Measurements from ENCODE around the gene CDH4. TPM values are rescaled to one million over a fixed set of nuclear protein-coding genes. Genes with fewer than 3 reads are reported as not detected.

The CDH4 gene
- total RNA-seq, 1 donor from 2014 or later = 2.9 TPM

DNA sequence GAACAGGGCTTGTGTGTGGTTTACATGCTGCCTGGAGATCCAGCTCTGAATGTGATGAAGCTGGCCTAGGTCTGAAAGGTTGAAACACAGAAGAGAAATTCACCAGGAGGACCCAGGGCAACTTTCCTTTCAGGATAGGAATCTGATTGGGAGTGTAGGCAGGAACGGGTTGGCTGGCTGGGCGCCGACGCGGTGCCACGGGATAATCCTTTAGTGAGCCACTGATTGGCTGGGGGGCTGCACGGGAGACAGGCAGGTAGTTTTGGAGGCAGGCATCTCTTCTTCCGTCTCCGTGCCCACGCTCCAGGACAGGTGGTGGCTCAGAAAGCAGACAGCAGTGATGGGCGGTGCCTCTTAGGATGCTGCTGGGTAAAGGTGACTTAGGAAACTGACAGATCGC lies 294.6 kb downstream of the CDH4 start:
- peaks cover 2% of the 10 kb centered on the region for H3K4me1 Mint-ChIP-seq
- no peaks in the 10 kb centered on the region for H3K9me3 ChIP-seq (ENCODE audit: low read depth)
- H3K4me3 Mint-ChIP-seq = no peak overlapping the region
- H4K20me1 ChIP-seq (ENCODE audit: low read depth) = no peaks in the 10 kb centered on the region
- H3F3A ChIP-seq (ENCODE audit: low read depth) = no peaks in the 10 kb centered on the region
- no peaks in the 10 kb centered on the region for H3K79me2 ChIP-seq (ENCODE audit: low read depth)
- H3K9me3 Mint-ChIP-seq = peaks cover 9% of the 10 kb centered on the region
- no peak overlapping the region for H3K27ac Mint-ChIP-seq
- TF ChIP-seq, protein P1, sequence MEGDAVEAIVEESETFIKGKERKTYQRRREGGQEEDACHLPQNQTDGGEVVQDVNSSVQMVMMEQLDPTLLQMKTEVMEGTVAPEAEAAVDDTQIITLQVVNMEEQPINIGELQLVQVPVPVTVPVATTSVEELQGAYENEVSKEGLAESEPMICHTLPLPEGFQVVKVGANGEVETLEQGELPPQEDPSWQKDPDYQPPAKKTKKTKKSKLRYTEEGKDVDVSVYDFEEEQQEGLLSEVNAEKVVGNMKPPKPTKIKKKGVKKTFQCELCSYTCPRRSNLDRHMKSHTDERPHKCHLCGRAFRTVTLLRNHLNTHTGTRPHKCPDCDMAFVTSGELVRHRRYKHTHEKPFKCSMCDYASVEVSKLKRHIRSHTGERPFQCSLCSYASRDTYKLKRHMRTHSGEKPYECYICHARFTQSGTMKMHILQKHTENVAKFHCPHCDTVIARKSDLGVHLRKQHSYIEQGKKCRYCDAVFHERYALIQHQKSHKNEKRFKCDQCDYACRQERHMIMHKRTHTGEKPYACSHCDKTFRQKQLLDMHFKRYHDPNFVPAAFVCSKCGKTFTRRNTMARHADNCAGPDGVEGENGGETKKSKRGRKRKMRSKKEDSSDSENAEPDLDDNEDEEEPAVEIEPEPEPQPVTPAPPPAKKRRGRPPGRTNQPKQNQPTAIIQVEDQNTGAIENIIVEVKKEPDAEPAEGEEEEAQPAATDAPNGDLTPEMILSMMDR (IDR thresholded peaks at IDR 0.05) = no peak
- TF ChIP-seq EZH2phosphoT487 (IDR thresholded peaks at IDR 0.05) (no peak), EZH2 (IDR thresholded peaks at IDR 0.05) (no peak)
- H3K4me1 ChIP-seq = no peaks in the 10 kb centered on the region
- no peak overlapping the region for H3K4me3 ChIP-seq
- peaks cover 4% of the 10 kb centered on the region for H3K27me3 ChIP-seq
- no peak overlapping the region for H3K27ac ChIP-seq
- no peaks in the 10 kb centered on the region for H3K27me3 Mint-ChIP-seq (ENCODE audit: insufficient read depth, low read depth)
- no peaks in the 10 kb centered on the region for H3K36me3 ChIP-seq
- no peak overlapping the region for H3K9ac ChIP-seq
- H3K36me3 Mint-ChIP-seq = peaks cover 8% of the 10 kb centered on the region
- no peak for DNase-seq (ENCODE audit: low spot score)
- no peak overlapping the region for H3K4me2 ChIP-seq
- H2AFZ ChIP-seq (replicated peaks) = no peak overlapping the region

DNA sequence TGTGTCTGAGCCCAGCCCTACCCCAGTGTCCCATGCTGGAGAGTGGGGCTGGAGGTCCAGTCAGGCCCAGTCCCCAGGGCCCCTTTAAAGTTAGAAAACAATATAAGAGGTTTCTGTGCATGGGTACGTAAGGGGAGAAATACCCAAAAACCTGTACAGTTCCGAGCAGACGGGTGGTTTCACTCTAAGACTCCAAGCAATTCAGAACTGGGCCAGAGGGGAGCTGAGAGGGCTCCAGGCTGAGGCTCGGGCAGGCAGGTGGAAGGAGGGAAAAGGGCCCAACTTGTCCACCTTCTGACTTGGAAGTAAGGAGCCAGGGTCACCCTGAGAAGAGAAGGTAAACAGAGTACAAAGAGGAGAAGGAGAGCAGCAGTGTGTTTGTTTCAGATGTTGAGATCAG lies 296.0 kb downstream of the CDH4 start:
- peaks cover 4% of the 10 kb centered on the region for H3K27me3 ChIP-seq
- no peak overlapping the region for H3K27ac ChIP-seq
- no peak for TF ChIP-seq EZH2 (IDR thresholded peaks at IDR 0.05)
- TF ChIP-seq, protein P1 (IDR thresholded peaks at IDR 0.05) = no peak
- no peak for TF ChIP-seq EZH2phosphoT487 (IDR thresholded peaks at IDR 0.05)
- H3K79me2 ChIP-seq (ENCODE audit: low read depth) = no peaks in the 10 kb centered on the region
- H3K4me2 ChIP-seq = no peak overlapping the region
- H3K4me1 ChIP-seq = no peaks in the 10 kb centered on the region
- H3K9ac ChIP-seq = no peak overlapping the region
- H3K4me3 ChIP-seq = no peak overlapping the region
- Mint-ChIP-seq H3K9me3 (peaks cover 15% of the 10 kb centered on the region), H3K4me3 (no peak overlapping the region), H3K4me1 (peaks cover 2% of the 10 kb centered on the region), H3K27ac (no peak overlapping the region), H3K36me3 (peaks cover 12% of the 10 kb centered on the region), H3K27me3 (ENCODE audit: insufficient read depth, low read depth) (no peaks in the 10 kb centered on the region)
- H3K36me3 ChIP-seq = no peaks in the 10 kb centered on the region
- H3F3A ChIP-seq (ENCODE audit: low read depth) = no peaks in the 10 kb centered on the region
- H2AFZ ChIP-seq (replicated peaks) = no peak overlapping the region
- no peaks in the 10 kb centered on the region for H4K20me1 ChIP-seq (ENCODE audit: low read depth)
- H3K9me3 ChIP-seq (ENCODE audit: low read depth) = no peaks in the 10 kb centered on the region
- DNase-seq (ENCODE audit: low spot score) = no peak

DNA sequence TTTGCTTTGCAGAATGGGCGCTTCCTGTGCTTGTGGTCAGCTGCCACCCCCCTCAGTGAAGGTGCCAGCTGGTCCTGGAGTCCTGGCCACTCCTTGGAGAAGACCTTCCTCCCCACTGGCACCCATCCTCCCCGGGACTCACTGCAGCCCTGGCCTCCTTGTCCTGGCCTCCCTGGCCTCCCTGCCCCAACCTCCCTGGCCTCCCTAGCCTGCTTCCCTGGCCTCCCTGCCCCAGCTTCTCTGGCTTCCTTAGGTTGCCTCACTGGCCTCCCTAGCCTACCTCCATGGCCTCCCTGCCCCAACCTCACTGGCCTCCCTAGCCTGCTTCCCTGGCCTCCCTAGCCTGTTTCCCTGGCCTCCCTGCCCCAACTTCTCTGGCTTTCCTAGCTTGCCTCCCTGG lies 297.8 kb downstream of the CDH4 start:
- TF ChIP-seq EZH2 (IDR thresholded peaks at IDR 0.05) (no peak), EZH2phosphoT487 (IDR thresholded peaks at IDR 0.05) (no peak)
- TF ChIP-seq, protein P1 (IDR thresholded peaks at IDR 0.05) = no peak
- H3K4me1 ChIP-seq = no peaks in the 10 kb centered on the region
- H2AFZ ChIP-seq (replicated peaks) = no peak overlapping the region
- no peak for DNase-seq (ENCODE audit: low spot score)
- Mint-ChIP-seq H3K27ac (no peak overlapping the region), H3K36me3 (peaks cover 13% of the 10 kb centered on the region), H3K4me3 (no peak overlapping the region), H3K4me1 (peaks cover 2% of the 10 kb centered on the region), H3K9me3 (peaks cover 15% of the 10 kb centered on the region), H3K27me3 (ENCODE audit: insufficient read depth, low read depth) (no peaks in the 10 kb centered on the region)
- no peaks in the 10 kb centered on the region for H3K9me3 ChIP-seq (ENCODE audit: low read depth)
- H3K27me3 ChIP-seq = peaks cover 4% of the 10 kb centered on the region
- no peak overlapping the region for H3K4me2 ChIP-seq
- H3F3A ChIP-seq (ENCODE audit: low read depth) = peaks cover 3% of the 10 kb centered on the region
- H3K36me3 ChIP-seq = no peaks in the 10 kb centered on the region
- no peak overlapping the region for H3K27ac ChIP-seq
- H3K79me2 ChIP-seq (ENCODE audit: low read depth) = no peaks in the 10 kb centered on the region
- H3K9ac ChIP-seq = no peak overlapping the region
- H3K4me3 ChIP-seq = no peak overlapping the region
- H4K20me1 ChIP-seq (ENCODE audit: low read depth) = no peaks in the 10 kb centered on the region

All from neural progenitor cell (in vitro differentiated cells).